NCI-H2029 treated with DMSO at 0.1 percent for 48 hours (cell line): ENCODE data around the gene FRMD1.

ENCODE experiments used
- DNase-seq: peaks from one replicate; lab custom pipeline; 2025; lab: John Stamatoyannopoulos, UW

FRMD1 gene

GRCh38 chr6:168095716-168096250 lies 16.8 kb upstream of the FRMD1 start:
- no peak for DNase-seq

GRCh38 chr6:168095171-168095691 lies 16.2 kb upstream of the FRMD1 start:
- no peak for DNase-seq

GRCh38 chr6:168093634-168094033 lies 14.6 kb upstream of the FRMD1 start:
- DNase-seq = no peak

GRCh38 chr6:168093071-168093505 lies 14.1 kb upstream of the FRMD1 start:
- no peak for DNase-seq

GRCh38 chr6:168092541-168092940 lies 13.5 kb upstream of the FRMD1 start:
- no peak for DNase-seq

GRCh38 chr6:168091381-168092264 lies 12.6 kb upstream of the FRMD1 start:
- DNase-seq = peak; percentile 50

- no peak for DNase-seq
Observed at GRCh38 chr6:168090706-168091105, 11.7 kb upstream of the FRMD1 start.

- DNase-seq = no peak
Observed at GRCh38 chr6:168090064-168090690, 11.2 kb upstream of the FRMD1 start.

GRCh38 chr6:168089186-168090063 lies 10.4 kb upstream of the FRMD1 start:
- DNase-seq = peak; percentile 12

- no peak for DNase-seq
Observed at GRCh38 chr6:168088161-168089053, 9.4 kb upstream of the FRMD1 start.

- DNase-seq = no peak
Observed at GRCh38 chr6:168087436-168088160, 8.6 kb upstream of the FRMD1 start.

- no peak for DNase-seq
Observed at GRCh38 chr6:168086616-168087015, 7.6 kb upstream of the FRMD1 start.

- DNase-seq = no peak
Observed at GRCh38 chr6:168086066-168086465, 7.1 kb upstream of the FRMD1 start.

- no peak for DNase-seq
Observed at GRCh38 chr6:168084465-168085160, 5.6 kb upstream of the FRMD1 start.

GRCh38 chr6:168083514-168083885 lies 4.5 kb upstream of the FRMD1 start:
- DNase-seq = no peak

GRCh38 chr6:168082860-168083513 lies 4.0 kb upstream of the FRMD1 start:
- no peak for DNase-seq

- DNase-seq = no peak
Observed at GRCh38 chr6:168081858-168082546, 3.0 kb upstream of the FRMD1 start.

GRCh38 chr6:168080393-168081077 lies 1.5 kb upstream of the FRMD1 start:
- DNase-seq = no peak
